GM12873 (cell line): ENCODE measurements around the gene PLEKHG4.
A peak's percentile ranks its signal among the peaks of the same experiment; 100 is the strongest.

Experiments used
- CTCF ChIP-seq: IDR thresholded peaks from 2 replicates; pipeline ENCODE4 v1.5.1; 2012; ENCODE audit warnings: low read depth, mild to moderate bottlenecking, moderate library complexity, low read length, control low read depth; ENCODE audit not compliant: insufficient read depth; ENCODE audit errors: missing control alignments

Gene PLEKHG4

GRCh38 chr16:67279296-67280089 is at the start of gene PLEKHG4:
Gene PLEKHG4, plus strand, starts transcription at chr16:67279532. Its CDS starts 513 bp downstream, at chr16:67280045.
- TF ChIP-seq CTCF, result peak; percentile 82

- TF ChIP-seq CTCF, result no peak
These were observed 49.2 kb upstream of the PLEKHG4 start for GRCh38 chr16:67229906-67230808.

- no peak for TF ChIP-seq CTCF
These were observed 48.3 kb upstream of the PLEKHG4 start for GRCh38 chr16:67230809-67231660.

- TF ChIP-seq CTCF, result no peak
These were observed 45.7 kb upstream of the PLEKHG4 start for GRCh38 chr16:67233596-67233995.

GRCh38 chr16:67234180-67234597 is 45.1 kb upstream of the PLEKHG4 start:
- no peak for TF ChIP-seq CTCF

- no peak for TF ChIP-seq CTCF
These were observed 43.3 kb upstream of the PLEKHG4 start for GRCh38 chr16:67235816-67236562.
